ENCODE measurements around the gene CREB5. TPM values are rescaled to one million over a fixed set of nuclear protein-coding genes. Genes with fewer than 3 reads are reported as not detected.
"Not testable (repeated sequence)": the region's sequence is repeated elsewhere in the genome, so short reads cannot be mapped to it uniquely, and the experiment has no call there.

The CREB5 gene
- 52.7 TPM for total RNA-seq

DNA sequence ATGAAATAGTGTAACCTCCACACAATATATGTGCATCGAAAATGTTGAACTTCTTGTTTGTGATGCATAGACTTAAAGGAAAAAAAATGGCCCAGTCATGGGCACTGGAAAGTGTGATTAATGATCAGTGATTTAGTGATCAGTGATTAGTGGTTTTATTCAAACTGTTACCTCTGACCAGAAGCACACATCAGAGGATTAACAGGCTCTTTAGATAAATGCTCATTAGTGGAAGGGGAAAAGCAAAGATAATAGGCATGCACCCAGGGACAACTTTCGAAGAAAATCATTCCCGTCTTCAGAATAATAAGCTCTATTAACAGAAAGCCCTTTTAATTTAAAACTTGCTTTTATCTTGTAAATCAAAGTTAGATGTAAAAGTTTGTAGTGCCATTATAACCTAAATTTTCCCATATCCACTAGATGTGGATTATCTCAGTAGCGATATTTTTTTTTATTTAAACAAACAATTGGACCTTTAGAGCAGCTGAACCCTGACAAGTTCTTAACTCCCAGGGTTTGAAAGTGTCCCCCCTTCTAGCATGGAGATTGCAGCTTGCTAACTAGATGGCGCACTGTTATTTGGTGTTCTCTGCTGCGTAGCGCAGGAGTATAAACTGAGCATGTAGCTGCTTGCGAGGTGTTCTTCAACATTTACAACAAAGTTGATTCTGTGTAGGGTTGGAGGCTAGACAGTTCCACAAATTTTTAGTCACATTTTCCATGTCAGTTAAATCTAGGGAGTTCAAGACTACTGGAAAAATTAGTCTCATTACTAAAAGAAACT is at the start of gene CREB5:
Gene CREB5 (plus strand): TSS at position 643 of the 787 bp plus-strand sequence. CDS start 397 bp downstream, outside the sequence.
- DNase-seq, result peak; percentile 78

GRCh38 chr7:28362812-28363211 is 49.5 kb upstream of the CREB5 start:
- no peak for DNase-seq

DNA sequence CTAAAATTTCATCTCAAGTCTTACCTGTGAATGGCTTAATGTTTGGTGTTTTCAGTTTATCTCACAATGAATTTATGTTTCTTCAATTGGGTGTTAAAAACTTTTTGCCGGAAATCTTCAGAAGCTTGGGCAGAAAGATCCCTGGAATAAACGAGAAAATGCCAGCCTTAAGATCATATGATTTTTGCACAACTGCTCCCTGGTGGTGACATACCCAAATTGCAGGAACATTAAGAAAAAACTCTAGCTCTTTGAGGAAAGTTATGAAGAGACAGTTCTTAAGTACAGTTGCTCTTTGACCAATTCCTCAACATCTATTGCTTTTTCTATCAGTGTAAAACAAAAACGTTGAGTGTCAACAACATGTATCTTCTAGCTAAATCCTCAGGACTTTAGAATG is 48.2 kb upstream of the CREB5 start:
- no peak for DNase-seq

GRCh38 chr7:28369523-28369922 is 42.8 kb upstream of the CREB5 start:
- no peak for DNase-seq

DNA sequence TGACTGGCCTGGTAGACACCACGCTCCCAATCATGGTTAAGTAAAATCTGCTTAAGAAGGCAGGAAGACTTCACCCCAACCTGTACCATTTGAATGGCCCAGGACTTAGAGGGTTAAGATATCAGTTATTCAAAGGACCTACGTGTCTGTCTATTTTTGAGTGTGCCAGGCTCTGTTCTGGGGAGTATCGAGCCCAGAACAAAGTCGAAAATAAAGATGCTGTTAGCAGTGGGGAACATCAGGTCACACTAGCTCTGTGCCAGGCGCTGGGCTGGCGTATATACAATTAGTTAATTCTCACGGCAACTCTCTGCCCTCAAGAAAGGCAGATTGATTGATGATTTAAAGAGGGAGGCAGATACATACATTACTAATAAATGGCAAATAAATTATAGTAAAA is 40.5 kb upstream of the CREB5 start:
- DNase-seq, result no peak

GRCh38 chr7:28373990-28374389 is 38.3 kb upstream of the CREB5 start:
- DNase-seq, result no peak

GRCh38 chr7:28375729-28376128 is 36.6 kb upstream of the CREB5 start:
- no peak for DNase-seq

- no peak for DNase-seq
Measured at GRCh38 chr7:28376634-28377033, 35.7 kb upstream of the CREB5 start.

DNA sequence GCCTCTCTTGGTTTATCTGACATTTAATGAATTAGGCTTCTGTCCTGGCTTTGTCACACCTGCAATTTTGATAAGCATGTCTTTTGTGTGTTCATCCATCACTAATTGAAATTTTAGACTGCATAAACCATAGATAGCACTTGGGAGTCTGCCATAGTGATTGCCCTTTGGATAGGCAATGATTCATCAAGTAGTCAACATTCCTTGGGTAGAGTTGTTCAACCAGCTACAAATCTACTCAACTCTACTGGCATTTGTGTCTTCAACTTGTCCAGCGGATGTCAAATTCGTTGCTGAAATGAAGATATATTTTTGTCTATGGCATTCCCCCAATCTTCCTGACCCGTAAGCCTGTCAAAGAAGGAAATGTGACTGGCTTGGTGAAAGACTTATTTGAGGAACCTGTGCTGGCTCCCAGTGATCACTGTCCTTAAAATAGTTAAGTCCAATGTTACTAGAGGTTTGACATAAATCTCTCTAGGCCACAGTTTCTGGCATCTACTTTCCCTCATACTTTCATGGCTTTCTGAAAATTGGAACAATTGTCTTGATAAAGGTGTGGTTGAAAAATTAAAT is 33.7 kb upstream of the CREB5 start:
- no peak for DNase-seq

DNA sequence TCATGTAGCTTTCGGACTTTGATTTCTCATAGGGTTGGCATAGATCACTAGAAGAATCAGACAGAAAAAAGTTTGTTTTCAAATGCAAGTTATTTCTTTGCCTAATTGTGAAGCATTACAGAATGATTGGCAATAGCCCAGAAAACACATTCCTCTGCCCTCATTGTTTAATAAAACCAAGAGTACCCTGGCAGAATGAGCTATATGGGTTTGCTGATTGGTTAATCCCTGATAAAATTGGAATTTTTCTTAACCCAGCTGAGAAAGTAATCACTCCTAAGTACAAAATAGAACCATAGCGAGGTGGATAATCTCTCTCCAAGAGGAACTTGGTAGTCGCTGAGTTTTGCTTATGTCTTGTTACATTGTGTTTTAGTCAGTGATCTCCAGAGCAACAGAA is 30.9 kb upstream of the CREB5 start:
- no peak for DNase-seq

DNA sequence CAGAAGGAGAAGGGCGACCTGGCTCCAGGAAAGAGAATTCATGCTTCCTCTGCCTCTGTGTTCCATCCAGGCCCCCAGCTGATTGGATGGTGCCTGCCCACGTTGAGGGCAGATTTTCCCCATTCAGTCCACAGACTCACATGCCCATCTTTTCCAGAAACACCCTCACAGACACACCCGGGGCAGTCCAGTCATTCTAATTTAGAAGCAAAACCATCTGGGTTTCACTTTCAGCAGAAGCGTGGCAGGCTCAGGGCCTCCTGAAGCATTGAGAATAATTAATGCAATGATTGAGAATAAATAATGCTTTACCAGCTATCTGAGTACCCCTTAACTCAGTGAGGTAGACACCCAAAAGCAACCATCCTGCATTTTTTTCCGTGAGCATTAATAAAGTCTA is 30.2 kb upstream of the CREB5 start:
- no peak for DNase-seq

GRCh38 chr7:28383975-28384374 is 28.3 kb upstream of the CREB5 start:
- DNase-seq, result no peak

DNA sequence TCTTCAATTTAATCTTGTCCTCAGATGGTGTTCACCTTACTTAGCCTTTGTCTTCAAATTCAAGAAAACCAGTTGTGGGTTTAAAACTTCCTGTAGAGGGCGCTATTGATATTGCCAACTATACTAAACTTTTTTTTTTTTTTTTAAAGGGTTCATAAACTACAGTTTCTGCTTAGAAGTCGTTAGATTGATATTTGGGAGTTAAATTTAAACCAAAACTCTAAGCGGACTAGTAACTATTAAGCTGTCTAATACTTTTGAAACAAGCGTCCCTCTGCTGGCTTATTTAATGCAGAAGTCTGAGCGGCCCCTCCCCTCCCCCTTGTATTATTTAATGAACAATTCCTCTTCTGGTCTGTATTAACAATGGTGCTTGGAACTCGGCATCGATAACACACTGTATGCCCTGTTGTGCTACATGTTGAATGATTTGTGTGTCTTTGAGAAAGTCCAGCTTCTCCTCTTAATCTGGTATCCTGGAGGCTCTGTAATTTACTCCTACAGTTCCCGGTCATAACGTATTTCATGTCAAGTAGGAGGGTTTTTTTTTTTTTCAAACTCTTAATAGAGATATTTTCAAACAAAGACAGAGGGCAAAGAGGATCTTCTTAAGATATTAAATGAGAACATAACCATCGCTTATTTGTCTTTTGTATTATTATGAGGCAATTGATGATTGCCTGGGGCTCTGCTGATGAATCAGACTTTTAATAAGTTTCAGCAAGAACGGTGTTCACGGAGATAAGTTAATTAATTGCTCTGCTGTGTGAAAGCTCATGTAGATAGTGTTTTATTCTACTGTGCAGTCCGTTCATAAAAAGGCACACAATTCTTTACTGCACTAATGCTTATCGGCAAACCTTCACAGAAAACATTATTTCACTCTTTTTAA is 22.6 kb upstream of the CREB5 start:
- DNase-seq, result peak; percentile 79

GRCh38 chr7:28390426-28390825 is 21.9 kb upstream of the CREB5 start:
- DNase-seq, result peak; percentile 48

- DNase-seq, result no peak
Measured at GRCh38 chr7:28392289-28392688, 20.0 kb upstream of the CREB5 start.

DNA sequence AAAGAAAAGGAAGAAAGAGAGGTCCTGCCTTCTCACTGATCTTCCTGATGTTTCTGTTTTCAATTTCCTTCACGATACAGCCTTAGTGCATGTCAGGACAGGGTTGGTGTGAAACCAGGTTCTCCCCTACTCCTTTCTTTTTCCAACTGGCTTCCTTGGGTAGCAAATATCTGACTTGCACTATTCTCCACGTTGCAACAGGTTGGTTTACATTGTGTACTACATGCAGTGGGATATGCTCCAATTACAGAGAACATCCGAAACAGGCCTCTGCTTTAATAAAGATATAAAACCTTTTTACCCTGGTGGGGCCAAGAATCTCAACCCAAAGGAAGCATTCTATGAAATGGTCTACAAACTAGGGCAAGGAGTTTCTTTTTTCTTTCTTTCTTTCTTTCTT is 16.9 kb upstream of the CREB5 start:
- no peak for DNase-seq

GRCh38 chr7:28395831-28396230 is 16.5 kb upstream of the CREB5 start:
- DNase-seq, result no peak

- DNase-seq, result no peak
Measured at GRCh38 chr7:28397141-28397540, 15.2 kb upstream of the CREB5 start.

DNA sequence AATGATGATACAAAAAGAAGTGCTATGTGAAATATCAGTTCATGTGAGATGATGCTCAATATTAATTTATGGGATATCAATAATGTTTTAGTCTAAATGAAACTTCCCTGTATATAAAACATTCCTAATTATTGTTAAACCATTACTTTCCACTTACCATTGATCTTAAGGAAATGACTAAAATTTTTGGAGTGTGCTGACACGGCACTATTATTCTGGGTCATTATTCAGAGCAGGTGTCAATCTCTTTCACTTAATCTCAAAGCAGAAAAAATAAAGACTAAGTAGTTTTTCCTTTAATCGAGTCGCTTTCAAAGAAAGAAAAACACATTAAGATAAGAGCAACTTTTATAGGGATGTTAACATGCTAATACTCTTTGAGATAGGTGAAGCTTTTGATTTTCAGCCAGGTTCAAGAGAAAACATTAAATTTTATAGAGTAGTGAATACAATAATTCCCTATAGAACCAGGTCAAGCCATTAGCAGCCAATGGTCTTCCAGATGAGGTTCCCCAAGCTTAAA is 11.4 kb upstream of the CREB5 start:
- DNase-seq, result no peak

DNA sequence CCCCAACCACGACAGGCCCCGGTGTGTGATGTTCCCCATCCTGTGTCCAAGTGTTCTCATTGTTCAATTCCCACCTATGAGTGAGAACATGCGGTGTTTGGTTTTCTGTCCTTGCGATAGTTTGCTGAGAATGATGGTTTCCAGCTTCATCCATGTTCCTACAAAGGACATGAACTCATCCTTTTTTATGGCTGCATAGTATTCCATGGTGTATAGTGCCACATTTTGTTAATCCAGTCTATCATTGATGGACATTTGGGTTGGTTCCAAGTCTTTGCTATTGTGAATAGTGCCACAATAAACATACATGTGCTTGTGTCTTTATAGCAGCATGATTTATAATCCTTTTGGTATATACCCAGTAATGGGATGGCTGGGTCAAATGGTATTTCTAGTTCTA is 10.8 kb upstream of the CREB5 start:
- not testable (repeated sequence) for DNase-seq

GRCh38 chr7:28405662-28406061 is 6.7 kb upstream of the CREB5 start:
- peak; percentile 39 for DNase-seq

DNA sequence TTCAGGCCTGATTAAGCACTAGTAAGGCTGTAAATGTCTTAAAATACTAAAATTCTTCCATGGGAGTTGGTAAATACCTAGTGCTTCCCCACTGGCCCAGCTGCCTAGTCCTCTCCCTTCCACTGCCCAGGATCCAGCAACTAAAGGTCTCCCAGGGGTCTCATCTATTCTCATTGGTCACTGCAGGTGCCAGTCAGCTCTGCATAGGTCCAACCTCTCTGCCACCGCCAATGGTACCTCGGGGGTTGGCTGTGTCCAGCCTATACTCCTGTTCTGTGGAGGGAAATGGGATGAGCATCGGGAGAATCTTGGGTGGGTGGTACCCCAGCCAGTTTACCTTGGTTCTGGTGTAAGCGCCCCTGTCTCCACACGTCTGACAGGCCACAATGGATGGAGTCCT is 6.1 kb upstream of the CREB5 start:
- DNase-seq, result no peak

DNA sequence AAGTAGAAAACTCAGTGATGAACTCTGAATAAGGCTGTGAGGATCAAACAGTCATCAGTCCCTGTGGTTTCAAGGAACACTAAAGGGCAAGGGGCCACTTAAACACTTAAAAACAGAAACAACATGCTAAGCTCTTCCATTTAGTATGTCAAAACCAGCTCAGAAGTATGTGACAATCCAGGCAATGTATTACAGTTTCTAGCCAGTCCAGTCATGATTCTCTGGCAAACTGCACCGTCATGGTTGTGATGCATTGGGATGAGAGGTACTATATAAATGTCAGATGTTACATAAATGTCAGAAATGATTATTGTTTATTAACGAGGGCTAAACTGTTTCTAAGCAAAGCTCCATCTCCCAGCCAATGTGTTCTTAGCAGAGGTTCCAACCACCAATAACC is 4.7 kb upstream of the CREB5 start:
- no peak for DNase-seq
